GM21576 (cell line): ENCODE measurements around the gene OSBP.
A peak's percentile ranks its signal among the peaks of the same experiment; 100 is the strongest.
"Not testable (repeated sequence)": the region's sequence is repeated elsewhere in the genome, so short reads cannot be mapped to it uniquely, and the experiment has no call there.

Experiments used
- ATAC-seq: cut with Tn5 transposase; IDR thresholded peaks from one replicate; pipeline ENCODE4 v1.9.1; 2021; ENCODE audit warnings: mild to moderate bottlenecking, moderate library complexity; ENCODE audit not compliant: unreplicated experiment

The OSBP gene, protein sequence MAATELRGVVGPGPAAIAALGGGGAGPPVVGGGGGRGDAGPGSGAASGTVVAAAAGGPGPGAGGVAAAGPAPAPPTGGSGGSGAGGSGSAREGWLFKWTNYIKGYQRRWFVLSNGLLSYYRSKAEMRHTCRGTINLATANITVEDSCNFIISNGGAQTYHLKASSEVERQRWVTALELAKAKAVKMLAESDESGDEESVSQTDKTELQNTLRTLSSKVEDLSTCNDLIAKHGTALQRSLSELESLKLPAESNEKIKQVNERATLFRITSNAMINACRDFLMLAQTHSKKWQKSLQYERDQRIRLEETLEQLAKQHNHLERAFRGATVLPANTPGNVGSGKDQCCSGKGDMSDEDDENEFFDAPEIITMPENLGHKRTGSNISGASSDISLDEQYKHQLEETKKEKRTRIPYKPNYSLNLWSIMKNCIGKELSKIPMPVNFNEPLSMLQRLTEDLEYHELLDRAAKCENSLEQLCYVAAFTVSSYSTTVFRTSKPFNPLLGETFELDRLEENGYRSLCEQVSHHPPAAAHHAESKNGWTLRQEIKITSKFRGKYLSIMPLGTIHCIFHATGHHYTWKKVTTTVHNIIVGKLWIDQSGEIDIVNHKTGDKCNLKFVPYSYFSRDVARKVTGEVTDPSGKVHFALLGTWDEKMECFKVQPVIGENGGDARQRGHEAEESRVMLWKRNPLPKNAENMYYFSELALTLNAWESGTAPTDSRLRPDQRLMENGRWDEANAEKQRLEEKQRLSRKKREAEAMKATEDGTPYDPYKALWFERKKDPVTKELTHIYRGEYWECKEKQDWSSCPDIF

DNA sequence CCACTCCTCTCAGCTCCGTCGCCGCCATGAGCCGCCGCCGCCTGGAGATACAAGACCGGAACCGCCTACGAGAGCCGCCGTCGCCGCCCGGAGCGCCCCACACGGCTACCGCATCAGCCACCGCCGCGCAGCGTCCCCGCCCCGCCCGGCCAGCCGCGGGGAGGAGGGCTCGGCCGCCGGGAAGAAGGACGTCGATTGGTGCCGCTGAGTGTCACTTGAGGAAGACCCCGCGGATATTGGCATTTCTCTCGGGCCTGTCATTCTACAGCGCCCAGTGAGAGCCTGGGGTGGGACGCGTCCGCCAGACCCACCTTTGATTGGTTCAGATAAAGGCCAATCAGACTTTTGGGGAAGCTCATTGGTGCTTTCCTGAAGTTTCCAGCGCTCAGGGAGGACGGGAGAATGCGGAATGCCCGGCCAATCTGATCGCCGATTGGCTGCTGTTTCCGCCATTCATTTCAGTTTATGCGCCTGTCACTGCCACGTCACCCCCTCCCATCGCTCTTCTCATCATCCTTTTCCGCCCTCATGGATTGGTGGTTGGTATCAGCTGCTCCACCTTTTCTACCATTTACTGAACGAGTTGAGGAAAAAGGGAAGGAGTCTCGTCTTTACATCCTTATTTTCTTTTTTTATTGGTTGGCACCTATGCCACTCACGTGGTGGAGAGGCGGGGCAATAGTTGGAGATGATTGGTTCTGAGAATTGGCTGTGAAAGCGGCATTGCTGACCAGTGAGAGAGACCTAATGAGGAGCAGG is at the start of gene OSBP:
OSBP (minus strand) TSS at position 138 of the 759 bp plus-strand sequence; CDS start at position 28, 110 bp downstream.
- ATAC-seq, result peak; percentile 86

DNA sequence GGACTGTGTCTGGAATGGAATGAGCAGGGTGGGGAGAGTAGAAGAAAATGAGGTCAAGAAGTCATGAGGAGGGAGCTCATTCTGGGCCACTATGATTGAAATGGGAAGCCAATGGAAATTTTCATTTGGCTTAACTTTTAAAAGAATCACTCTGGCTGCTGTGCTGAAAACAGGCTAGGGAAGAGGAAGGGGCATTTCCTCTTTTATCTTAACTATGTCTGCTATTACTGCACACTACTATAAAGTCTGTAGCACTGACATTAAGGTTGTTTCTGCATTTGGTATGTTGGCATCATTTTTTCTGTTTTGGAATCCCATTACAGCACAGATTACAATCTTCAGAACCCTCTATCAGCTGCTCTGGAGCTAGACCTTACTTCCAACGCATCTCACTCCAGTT is 45.0 kb upstream of the OSBP start:
- no peak for ATAC-seq

DNA sequence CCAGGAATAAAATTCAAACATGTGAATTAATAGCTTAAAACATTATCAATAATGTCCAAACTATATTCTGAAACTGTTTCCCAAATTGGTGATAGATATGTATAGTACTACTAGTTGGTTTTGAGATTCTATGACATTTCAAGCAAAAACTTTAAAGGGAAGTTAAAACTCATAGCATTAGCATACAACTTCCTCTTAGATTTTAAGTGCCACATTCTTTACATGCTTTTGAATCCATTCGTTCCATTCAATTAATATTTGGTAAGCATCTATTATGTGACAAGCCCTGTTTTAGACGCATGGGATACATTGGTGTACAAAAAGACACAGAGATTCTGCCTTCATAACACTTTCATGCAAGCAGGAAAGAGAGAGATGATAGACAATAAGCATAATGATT is 44.4 kb upstream of the OSBP start:
- no peak for ATAC-seq

DNA sequence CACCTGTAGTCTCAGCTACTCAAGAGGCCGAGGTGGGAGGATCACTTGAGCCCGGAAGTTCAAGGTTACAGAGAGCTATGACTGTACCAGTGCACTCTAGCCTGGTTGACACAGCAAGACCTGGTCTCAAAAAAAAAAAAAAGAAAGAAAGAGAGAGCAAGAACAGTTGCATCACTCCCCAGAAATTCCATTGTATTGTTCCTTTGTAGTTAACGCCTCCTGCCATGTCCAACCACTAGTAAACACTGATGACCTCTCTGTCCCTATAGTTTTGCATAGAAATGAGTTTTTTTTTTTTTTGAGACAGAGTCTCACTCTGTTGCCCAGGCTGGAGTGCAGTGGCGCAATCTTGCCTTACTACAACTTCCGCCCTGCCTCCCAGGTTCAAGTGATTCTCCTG is 42.5 kb upstream of the OSBP start:
- ATAC-seq, result no peak

DNA sequence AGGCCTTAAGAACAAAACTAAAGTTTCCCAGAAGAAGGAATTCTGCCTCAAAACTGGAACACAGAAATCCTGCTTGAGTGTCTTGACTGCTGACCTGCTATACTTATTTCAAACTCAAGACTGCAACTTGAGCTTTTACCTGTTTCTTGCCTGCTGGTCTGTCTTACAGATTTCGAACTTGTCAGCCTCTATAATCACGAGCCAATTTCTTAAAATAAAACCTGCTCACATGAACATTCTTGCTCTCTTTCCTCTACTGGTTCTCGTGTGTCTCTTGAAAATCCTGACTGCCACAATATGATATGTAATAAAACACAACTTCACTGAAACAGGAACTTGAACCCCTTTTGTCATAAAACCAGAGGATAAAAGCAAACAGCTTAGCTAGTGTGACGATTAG is 39.3 kb upstream of the OSBP start:
- ATAC-seq, result no peak

DNA sequence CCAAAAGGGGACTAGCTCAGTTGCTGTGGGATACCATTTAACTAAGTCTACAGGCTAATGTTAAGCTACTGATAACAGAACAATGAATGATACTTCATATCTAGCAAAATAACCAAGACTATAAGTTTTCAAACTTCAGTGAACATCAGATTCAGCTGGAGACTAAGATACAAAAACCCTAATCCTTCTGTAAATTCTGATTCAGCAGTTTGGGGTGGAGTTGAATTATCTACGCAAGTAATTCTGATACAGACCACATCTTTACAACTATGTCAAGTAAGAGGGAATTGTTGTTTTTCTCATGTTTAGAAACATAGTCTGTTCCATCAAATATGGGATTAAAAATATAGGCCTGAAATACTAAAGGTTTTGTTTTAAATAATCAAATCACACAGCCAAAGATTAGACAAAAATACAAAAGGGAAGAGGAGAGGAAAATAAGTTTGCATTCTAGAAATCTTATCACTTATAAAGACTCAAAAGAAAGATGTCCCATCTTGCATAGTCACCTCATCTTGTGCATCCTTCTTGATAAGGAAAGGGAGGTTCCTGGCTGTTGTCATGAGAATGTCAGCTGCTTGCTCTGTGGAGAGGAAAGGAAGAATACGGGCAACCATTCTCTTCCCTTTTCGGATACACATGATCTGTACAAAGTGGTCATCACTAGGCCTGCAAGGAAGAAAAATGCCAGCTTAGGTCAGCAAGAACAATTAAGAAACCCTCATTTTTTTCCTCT is 31.8 kb upstream of the OSBP start:
- no peak for ATAC-seq

DNA sequence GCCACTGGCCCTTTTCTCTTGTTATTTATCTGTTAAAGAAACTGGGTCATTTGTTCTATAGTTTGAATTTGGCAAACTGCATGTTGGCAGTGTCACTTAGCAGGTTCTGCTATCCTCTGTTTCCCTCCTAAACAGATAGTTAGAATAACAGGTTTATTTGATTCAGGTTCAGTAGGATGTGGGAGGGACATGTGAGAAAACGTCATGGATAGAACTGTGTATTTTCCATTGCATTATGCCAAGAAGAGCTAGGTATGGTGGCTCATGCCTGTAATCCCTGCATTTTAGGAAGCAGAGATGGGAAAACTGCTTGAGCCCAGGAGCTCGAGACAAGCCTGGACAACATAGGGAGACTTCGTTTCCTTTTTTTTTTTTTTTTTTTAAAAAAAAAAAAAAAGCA is 29.0 kb upstream of the OSBP start:
- no peak for ATAC-seq

DNA sequence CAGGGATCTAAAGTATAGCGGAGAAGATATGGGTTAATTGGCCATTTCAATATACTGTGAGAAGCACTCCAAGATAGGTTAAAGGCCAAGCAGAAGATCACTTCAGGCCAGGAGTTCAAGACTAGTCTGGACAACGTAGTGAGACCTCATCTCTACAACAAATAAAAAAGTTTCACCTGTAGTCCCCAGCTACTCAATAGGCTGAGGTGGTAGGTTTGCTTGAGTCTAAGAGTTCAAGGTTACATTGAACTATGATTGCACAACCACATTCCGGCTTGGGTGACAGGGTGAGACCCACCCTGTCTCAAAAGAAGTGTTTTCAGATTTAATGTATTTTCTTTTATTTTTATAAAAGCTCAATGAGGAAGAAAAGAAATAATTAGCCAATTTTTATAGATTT is 27.8 kb upstream of the OSBP start:
- no peak for ATAC-seq

DNA sequence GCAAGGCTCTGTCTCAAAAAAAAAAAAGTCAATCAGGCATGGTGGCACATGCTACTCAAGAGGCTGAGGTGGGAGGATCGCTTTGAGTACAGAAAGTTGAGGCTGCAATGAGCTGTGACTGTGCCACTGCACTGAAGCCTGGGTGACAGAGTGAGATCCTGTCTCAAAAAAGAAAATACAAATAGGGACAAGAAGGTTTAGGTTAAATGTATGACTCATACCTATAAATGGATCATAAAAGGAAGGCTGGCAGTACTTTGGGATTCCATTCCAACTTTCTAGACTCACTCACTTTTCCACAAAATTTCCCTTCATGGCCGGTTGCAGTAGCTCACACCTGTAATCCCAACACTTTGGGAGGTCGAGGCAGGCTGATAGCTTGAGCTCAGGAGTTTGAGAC is 25.6 kb upstream of the OSBP start:
- no peak for ATAC-seq

DNA sequence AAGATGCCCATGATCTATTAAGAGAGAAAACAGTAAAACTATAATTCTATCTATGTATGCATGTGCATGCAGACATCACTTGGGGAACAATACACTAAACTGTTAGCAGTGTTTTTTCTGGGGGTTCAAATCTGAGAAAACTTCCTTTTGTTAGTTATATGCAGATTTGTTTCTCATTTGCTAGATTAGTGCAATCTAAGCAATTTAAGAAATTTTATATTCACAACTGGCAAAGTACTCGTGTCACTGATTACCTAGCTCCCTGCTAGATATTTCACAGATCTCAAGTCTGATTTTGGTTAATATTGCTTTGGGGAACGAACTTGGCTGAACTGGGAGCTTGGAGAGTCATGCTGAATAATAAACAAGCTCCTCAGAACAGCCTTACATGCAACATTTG is 14.9 kb upstream of the OSBP start:
- no peak for ATAC-seq

DNA sequence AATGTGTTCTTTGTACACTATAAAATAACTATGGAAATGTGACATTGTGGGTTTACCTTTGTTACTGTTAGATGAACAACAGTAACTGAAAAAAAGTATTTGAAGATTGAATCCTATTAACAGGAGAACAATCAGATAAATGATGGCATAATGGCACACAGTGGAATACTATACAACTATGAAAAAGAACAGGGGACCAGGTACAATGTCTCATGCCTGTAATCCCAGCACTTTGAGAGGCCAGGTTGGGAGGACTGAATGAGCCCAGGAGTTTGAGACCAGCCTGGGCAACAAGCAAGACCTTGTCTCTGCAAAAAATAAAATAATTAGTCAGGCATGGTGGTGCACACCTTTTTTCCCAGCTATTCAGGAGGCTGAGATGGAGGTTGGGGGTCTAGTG is 14.4 kb upstream of the OSBP start:
- no peak for ATAC-seq

DNA sequence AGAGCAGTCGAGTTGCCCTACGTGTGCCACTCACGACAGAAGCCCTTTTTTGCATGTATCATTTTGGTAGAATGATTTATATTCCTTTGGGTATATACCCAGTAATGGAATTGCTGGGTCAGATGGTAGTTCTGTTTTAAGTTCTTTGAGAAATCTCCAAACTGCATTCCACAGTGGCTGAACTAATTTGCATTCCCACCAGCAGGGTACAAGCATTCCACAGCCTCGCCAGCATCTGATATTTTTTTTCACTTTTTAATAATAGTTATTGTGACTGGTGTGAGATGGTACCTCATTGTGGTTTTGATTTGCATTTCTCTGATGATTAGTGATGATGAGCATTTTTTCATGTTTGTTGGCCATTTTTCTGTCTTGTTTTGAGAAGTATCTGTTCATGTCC is 11.4 kb upstream of the OSBP start:
- not testable (repeated sequence) for ATAC-seq

DNA sequence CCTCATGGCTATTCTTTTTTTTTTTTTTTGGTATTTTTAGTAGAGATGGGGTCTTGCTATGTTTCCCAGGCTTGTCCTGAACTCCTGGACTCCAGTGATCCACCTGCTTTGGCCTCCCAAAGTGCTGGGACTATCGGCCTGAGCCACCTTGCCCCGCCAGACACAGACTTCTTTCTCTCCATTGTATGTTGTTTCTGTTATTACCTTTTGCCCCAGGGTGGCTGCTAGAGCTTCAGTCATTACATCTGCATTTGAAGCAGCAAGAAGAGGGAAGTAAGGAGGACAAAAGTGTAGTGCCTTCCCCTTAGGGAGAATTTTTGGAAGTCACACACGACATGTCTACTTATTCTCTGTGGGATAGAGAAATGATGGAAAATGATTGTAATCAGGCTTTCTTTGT is 10.1 kb upstream of the OSBP start:
- no peak for ATAC-seq

DNA sequence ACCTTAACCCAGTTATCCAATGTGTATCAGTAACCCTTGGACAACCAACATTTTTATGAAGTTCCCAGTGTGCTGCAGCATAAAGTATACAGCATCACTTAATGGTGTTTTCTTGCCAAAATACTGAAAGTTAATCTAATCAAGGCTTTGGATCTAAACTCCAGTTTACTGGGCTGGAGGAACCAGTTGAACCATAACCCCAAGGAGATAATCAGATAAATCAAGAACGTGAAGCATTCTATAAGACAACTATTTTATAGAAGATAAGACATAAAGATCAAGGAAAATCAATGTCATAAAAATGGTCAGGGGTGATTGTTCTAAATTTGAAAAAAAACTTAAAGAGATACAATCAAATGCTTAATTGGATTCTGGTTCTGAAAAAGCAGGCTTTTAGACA is 2.3 kb upstream of the OSBP start:
- ATAC-seq, result no peak

DNA sequence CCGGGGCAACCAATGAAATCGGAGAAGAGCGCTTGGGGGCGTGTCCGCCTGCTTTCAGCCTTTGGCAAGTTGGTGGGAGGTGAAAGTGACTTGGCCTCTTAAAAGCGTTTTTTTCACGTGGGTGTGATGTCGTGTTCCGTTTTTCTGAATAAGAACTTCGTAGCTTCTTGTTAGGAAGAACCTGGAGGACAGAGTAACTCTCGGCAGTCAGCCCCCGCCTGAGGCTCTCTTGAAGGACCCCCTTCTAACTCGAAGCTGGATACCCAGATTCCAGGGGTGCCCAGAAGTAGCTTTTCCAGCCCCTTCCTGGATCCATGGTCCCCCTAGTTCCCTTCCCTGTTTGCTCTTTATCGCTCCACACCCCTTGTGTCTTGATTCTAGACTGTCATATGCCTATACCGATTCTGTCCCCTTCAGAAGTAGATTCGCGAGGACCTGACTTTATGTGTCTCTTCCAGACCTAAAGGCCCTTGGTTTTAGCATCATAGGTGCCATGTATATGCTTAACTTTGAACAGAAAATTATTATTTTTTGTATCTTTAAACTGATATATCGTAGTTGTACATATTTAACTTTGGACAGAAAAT is 915 bp upstream of the OSBP start:
- no peak for ATAC-seq

DNA sequence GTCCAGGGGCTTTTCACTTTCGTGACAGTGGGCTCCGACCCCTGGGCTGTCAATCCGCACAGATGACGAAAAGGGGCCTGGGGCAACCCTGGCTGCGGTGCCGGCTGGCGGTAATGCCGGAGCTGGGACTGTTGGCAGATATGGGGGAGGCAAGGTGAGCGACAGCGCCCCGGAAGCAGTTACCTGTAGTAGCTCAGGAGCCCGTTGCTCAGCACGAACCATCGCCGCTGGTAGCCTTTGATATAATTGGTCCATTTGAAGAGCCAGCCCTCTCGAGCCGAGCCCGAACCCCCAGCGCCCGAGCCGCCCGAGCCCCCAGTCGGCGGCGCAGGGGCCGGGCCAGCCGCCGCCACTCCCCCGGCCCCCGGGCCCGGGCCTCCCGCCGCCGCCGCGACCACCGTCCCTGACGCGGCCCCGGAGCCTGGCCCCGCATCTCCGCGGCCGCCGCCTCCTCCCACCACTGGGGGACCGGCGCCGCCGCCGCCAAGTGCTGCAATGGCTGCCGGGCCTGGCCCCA is 396 bp downstream of the OSBP start:
- ATAC-seq, result peak; percentile 6

DNA sequence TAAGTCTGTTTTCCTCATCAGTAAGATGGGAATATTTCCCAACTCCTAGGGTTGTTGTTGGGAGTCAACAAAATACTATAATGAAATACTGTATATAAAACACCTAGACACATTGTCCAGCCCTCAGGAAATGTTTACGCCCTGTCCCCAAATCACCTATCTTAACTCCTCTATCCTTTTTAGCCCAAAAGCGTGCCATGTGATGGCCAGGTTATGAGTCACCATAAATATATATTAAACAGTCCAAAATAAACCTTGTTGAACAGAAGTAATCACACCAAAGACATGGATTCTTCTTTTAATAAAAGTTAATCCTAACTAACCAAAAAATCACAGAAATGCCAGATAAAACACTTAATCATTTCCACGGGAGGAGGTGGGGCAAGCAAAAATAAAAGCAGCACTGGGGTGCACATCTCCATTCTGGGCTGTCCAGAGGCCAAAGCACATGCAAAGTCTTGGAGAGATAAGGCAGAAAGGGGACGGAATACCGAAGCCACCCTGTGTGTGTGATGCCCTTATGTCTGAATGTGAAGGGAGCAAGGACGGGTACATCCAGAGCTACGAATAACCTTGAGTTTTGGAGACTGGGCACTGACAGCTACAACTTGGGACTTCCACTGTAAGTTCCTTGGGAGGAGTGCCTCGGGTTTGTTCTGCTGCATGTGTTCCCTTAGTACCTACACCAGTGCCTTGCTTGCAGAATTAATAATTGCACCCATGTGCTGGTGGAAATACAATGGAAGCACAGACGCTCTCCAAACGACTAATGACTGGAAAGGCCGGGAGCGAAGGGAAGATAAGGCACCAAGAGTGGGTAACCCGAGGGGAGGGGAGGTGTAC is 1.1 kb downstream of the OSBP start:
- no peak for ATAC-seq

DNA sequence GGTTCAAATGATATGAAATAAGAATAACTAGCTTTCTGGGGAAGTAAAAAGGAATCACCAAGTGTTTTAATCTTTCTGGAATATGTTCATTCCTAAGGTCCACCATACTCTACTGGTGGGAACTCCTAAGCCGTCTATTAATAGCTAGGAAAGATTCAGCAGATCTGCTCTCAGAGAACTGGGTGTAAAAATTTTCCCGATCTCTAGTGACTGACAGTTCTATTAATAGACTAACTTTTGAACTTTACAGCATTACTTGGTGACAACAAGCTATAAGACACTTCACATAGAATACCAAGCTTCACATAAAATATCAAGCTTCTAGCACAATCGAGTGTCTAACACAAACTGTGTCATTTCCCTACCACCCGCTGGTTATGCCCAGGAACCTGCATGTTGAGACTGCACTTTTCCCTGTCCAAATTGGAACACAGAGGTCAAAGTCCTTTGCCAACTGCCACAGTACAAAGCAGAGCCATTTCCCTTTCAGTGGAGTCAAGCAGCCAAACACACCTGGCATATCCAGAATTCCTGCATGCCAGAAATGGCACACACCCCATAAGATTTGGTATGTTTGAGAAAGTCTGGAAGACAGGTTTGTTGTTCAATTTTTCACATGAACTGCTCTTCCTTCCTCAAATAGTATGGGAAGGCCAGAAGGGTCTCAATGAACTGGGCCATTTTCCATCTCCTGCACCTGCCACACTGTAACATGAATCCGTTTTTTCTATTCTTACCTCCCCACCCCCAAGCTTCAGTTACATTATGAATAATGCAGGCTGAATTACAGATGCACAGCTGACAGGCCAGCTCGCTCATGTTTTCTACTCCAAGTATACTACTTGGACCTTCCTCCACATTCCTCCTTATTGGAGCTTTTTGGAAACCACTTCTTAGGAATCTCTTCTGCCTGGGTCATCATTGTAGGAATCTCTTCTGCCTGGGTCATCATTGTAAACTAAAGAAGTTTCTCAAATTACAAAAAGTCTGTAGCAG is 3.7 kb downstream of the OSBP start:
- ATAC-seq, result no peak
